ENCODE measurements around the gene NFATC2IP.

The NFATC2IP gene

DNA sequence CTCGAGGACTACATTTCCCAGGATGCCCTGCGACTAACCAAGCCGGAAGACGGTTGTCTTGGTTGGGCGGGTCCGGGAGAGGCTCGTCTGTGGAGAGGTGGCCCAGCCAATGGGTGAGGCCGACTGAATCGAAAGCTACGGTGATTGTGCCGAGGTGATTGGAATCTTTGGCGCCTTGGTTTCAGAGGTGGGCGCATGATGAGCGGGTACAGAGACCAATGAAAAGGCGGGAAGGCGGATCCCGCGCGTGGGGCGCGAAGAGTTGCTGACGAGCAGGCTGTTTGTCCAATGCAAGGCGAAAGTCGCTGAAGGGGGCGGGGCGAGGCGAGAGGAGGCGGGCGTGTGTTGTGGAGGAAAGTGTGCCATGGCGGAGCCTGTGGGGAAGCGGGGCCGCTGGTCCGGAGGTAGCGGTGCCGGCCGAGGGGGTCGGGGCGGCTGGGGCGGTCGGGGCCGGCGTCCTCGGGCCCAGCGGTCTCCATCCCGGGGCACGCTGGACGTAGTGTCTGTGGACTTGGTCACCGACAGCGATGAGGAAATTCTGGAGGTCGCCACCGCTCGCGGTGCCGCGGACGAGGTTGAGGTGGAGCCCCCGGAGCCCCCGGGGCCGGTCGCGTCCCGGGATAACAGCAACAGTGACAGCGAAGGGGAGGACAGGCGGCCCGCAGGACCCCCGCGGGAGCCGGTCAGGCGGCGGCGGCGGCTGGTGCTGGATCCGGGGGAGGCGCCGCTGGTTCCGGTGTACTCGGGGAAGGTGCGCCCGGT is at the start of gene NFATC2IP:
Gene NFATC2IP, plus strand, starts transcription at position 290 of the 762 bp plus-strand sequence. Its CDS starts 75 bp downstream, at position 365.
- DNase-seq (ENCODE audit: low read depth in 2 of 2), result peak; percentile 98 to 99

DNA sequence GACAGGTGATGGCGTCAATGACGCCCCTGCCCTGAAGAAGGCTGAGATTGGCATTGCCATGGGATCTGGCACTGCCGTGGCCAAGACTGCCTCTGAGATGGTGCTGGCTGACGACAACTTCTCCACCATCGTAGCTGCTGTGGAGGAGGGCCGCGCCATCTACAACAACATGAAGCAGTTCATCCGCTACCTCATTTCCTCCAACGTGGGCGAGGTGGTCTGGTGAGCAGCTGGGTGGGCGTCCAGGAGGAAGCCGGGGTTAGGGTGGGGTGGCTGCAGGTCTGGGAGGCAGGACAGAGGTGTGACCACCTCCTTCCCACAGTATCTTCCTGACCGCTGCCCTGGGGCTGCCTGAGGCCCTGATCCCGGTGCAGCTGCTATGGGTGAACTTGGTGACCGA is 48.9 kb upstream of the NFATC2IP start:
- no peak for DNase-seq (ENCODE audit: low read depth in 2 of 2)

DNA sequence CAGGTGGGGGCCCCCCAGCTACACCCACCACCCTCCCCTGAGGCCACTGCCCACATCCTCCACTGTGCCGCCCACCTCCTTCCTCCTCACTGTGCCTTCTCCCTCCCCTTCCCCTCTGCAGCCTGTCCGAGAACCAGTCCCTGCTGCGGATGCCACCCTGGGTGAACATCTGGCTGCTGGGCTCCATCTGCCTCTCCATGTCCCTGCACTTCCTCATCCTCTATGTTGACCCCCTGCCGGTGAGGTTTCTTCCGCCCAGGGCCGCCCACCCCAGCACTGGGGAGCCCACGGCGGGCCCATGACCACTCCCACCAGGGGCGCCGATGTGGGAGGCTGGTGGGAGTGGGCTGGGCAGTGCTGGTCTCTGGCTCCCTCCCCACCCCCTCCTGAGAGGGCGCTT is 47.8 kb upstream of the NFATC2IP start:
- no peak for DNase-seq (ENCODE audit: low read depth in 2 of 2)

GRCh38 chr16:28903344-28904042 is 47.2 kb upstream of the NFATC2IP start:
- DNase-seq (ENCODE audit: low read depth in 2 of 2), result no peak

DNA sequence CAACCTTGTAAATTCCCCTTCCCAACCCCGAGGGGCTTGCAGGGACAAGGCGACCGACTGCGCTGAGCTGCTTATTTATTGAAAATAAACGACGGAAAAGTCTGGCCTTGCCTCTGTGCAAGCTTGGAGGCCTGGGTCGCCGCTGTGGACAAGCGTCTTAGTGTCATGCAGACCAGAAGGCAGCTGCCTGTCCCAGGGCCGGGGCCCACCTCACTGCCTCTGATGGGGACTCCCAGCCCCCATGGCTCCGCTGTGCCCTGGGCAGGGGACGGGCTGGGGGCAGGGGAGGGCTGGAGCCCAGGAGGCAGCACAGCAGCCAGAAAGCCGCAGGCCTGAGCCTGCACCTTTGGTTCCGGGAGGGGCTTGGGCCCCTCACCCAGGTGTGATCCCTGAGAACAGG is 46.4 kb upstream of the NFATC2IP start:
- DNase-seq (ENCODE audit: low read depth in 2 of 2), result no peak

DNA sequence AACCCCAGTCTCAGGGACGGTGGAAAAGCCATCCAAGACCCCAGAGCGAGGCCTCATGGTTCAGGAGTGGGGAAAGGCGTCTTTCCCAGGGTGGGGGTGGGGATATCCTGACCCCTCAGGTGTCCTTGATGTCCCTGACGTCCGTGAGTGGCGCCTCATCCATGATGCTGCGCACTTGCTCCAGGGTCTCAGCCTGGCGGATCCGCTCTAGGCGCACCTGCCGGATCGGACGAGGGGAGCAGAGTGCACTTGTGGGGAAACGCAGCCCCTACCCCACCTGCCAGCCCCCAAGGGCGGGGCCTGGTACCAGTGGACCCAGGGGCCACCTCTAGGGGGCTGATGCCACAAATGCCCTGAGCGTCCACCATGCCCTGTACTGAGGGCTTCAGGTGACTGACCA is 45.9 kb upstream of the NFATC2IP start:
- no peak for DNase-seq (ENCODE audit: low read depth in 2 of 2)

GRCh38 chr16:28905229-28905754 is 45.4 kb upstream of the NFATC2IP start:
- DNase-seq (ENCODE audit: low read depth in 2 of 2), result no peak

DNA sequence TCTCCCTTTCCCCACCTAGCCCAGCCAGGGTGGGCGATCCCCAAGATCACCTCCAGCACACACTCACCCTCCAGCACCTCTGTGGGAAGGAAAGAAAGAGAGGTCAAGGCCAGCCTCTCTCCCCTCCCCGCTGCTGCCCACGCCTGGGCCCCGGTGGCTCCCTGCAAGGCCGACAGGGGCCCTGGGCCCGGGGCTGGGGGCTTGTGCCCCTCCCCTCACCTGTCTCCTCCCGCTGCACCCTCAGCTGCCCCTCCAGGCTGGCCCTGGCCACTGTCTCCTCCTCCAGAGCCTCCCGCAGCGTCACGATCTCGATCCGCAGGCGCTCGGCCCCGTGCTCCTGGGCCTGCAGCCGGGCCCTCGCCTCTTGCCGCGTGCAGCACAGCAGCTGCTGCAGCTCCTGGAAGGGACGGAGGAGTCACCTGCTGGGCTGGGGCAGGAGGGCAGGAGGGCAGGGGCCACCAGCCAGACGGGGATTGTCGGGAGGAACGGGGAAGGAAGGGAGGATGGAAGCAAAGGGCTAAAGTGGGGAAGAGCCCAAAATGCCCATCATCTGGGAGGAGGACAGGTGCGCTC is 44.9 kb upstream of the NFATC2IP start:
- no peak for DNase-seq (ENCODE audit: low read depth in 2 of 2)

- DNase-seq (ENCODE audit: low read depth in 2 of 2), result no peak
Observed at GRCh38 chr16:28910086-28911031, 40.4 kb upstream of the NFATC2IP start.

GRCh38 chr16:28912558-28912957 is 38.2 kb upstream of the NFATC2IP start:
- DNase-seq (ENCODE audit: low read depth in 2 of 2), result no peak

GRCh38 chr16:28913946-28914724 is 36.6 kb upstream of the NFATC2IP start:
- DNase-seq (ENCODE audit: low read depth in 2 of 2), result no peak

DNA sequence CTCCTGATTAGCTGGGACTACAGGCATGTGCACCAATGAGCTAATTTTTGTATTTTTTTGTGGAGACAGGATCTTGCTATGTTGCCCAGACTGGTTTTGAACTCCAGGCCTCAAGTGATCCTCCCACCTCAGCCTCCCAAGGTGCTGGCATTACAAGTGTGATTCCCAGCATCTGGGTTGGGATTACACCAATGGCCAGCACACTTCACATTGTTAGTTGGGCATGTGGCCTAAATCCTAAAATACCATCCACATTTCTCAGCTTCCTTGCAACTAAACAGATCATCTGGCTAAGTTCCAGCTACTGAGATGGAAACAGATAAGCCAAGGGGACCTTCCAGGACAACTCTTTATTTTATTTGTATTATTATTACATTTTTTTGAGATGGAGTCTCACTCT is 35.6 kb upstream of the NFATC2IP start:
- DNase-seq (ENCODE audit: low read depth in 2 of 2), result no peak

- DNase-seq (ENCODE audit: low read depth in 2 of 2), result no peak
Observed at GRCh38 chr16:28917095-28917494, 33.6 kb upstream of the NFATC2IP start.

DNA sequence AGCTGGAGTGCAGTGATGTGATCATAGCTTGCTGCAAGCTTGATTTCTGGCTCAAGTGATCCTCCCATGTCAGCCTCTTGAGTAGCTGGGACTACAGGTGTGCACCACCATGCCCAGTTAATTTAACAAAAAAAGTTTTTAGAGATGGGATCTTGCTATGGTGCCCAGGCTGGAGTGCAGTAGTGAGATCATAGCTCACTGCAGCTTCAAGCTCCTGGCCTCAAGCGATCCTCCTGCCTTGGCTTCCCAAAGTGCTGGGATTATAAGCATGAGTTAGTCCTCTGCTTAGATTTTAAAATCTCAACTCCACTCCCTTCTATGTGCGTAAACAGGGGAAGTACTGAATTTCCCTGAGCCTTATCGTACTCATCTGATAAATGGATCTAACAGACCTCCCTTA is 32.0 kb upstream of the NFATC2IP start:
- DNase-seq (ENCODE audit: low read depth in 2 of 2), result no peak

DNA sequence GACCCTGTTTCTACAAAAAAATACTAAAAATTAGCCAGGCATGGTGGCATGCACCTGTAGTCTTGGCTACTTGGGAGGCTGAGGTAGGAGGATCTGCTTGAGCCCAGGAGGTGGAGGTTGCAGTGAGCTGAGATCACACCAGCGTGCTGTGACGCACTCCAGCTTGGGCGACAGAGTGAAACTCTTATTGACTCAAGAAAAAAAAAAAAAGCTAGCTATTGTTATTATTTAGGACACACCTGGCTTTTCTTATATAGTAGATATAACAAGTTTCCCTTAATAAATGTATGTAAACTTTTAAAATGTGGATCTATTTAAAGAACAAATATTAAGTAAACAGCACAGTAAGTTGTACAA is 27.5 kb upstream of the NFATC2IP start:
- DNase-seq (ENCODE audit: low read depth in 2 of 2), result no peak

DNA sequence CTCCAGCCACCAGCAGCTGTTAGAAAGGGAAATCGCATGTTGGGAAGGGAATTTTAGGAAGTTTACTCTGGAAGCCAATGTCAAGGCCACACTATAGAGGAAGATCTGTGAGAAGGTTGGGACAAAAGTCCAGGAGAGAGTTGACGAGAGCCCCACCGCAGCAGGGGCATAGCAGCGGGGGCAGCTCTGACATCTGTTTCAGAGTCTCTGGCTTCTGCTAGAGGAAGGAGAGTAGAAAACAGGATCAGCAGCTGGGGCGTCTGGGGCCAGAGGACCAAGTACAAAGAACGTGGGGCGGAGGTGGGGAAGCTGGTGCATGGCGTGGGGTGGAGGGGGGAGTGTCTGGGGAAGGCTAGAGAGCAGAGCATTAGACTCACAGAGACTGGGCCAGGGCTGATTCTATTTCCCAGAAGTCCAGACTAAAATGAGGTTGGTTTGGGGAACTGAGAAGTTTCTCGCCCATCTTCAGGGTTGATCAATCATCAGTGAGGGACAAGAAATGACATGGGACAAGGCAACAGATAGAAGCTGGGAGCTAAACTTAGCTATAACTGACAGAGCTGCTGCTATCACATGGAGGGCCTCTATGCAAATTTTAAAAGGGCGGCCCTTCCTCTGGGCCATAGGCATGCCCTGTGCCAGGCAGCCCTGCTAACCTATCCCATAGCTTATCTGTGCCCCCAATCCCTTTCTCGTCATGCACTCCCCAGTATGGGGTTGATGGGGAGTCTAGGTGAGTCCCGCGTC is 26.9 kb upstream of the NFATC2IP start:
- DNase-seq (ENCODE audit: low read depth in 2 of 2), result no peak

- DNase-seq (ENCODE audit: low read depth in 2 of 2), result no peak
Observed at GRCh38 chr16:28924399-28924761, 26.4 kb upstream of the NFATC2IP start.

DNA sequence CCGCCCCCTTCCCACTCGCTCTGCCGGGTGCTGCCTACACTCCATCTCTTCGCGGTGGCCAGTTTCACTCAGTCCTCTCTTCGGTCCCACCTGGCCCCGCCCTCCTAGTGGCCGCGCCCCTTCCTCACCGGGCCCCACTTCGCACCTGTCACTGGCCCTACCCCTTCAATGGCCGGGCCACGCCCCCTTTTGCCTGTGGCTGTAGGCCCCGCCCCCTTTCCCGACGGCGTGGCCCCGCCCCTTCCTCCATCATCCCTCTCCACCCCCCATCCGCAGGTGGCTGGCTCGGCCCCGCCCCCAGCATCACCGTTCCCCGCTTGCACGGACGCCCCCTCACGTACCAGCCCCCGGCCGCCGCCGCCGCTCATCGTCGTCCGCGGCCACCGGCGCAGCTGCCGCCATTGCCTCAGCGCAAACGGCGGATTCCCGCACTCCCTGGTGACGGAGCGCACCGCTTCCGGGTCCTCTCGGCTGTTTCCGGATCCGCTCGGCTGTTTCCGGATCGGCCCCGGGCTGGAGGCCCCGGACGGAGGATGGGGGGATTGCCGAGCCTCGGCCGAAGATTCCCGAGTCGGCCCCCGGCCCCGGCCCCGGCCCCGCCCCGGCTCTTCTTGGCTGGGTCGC is 25.9 kb upstream of the NFATC2IP start, which contains the start of gene RABEP2:
Gene RABEP2, minus strand, starts transcription at position 477 of the 624 bp plus-strand sequence. Its CDS starts 75 bp downstream, at position 402.
- peak; percentile 95 to 96 for DNase-seq (ENCODE audit: low read depth in 2 of 2)

- DNase-seq (ENCODE audit: low read depth in 2 of 2), result peak; percentile 76
Observed at GRCh38 chr16:28925386-28926228, 25.1 kb upstream of the NFATC2IP start.
